ENCODE measurements around the gene TRIM3.
"Not testable (repeated sequence)": the region's sequence is repeated elsewhere in the genome, so short reads cannot be mapped to it uniquely, and the experiment has no call there.

The TRIM3 gene

GRCh38 chr11:6473451-6474412 is at the start of gene TRIM3:
TRIM3 (minus strand) TSS chr11:6473941; CDS start chr11:6465695, 8,246 bp downstream.
- DNase-seq (ENCODE audit: low spot score): peak; percentile 78

GRCh38 chr11:6523253-6523652 is 49.5 kb upstream of the TRIM3 start:
- DNase-seq (ENCODE audit: low spot score): peak; percentile 25

- DNase-seq (ENCODE audit: low spot score): not testable (repeated sequence)
Measured at GRCh38 chr11:6521946-6522345, 48.2 kb upstream of the TRIM3 start.

GRCh38 chr11:6520265-6520664 is 46.5 kb upstream of the TRIM3 start:
- no peak for DNase-seq (ENCODE audit: low spot score)

- DNase-seq (ENCODE audit: low spot score): no peak
Measured at GRCh38 chr11:6516865-6517264, 43.1 kb upstream of the TRIM3 start.

GRCh38 chr11:6505577-6506240 is 32.0 kb upstream of the TRIM3 start:
- DNase-seq (ENCODE audit: low spot score): peak; percentile 53

GRCh38 chr11:6504166-6504565 is 30.4 kb upstream of the TRIM3 start:
- DNase-seq (ENCODE audit: low spot score): no peak

GRCh38 chr11:6502382-6502781 is 28.6 kb upstream of the TRIM3 start:
- DNase-seq (ENCODE audit: low spot score): no peak

GRCh38 chr11:6498544-6498943 is 24.8 kb upstream of the TRIM3 start:
- DNase-seq (ENCODE audit: low spot score): no peak

- DNase-seq (ENCODE audit: low spot score): no peak
Measured at GRCh38 chr11:6498121-6498520, 24.4 kb upstream of the TRIM3 start.

- no peak for DNase-seq (ENCODE audit: low spot score)
Measured at GRCh38 chr11:6497069-6497839, 23.5 kb upstream of the TRIM3 start, which contains the start of gene DNHD1. DNHD1 (plus strand) TSS chr11:6497280; CDS start chr11:6498216, 936 bp downstream.

GRCh38 chr11:6489306-6489705 is 15.6 kb upstream of the TRIM3 start:
- no peak for DNase-seq (ENCODE audit: low spot score)

GRCh38 chr11:6488821-6489220 is 15.1 kb upstream of the TRIM3 start:
- DNase-seq (ENCODE audit: low spot score): no peak

GRCh38 chr11:6488342-6488741 is 14.6 kb upstream of the TRIM3 start:
- DNase-seq (ENCODE audit: low spot score): no peak

- no peak for DNase-seq (ENCODE audit: low spot score)
Measured at GRCh38 chr11:6486938-6487337, 13.2 kb upstream of the TRIM3 start.

- no peak for DNase-seq (ENCODE audit: low spot score)
Measured at GRCh38 chr11:6486256-6486655, 12.5 kb upstream of the TRIM3 start.

GRCh38 chr11:6485661-6486060 is 11.9 kb upstream of the TRIM3 start:
- no peak for DNase-seq (ENCODE audit: low spot score)

- DNase-seq (ENCODE audit: low spot score): no peak
Measured at GRCh38 chr11:6483015-6483414, 9.3 kb upstream of the TRIM3 start.

- no peak for DNase-seq (ENCODE audit: low spot score)
Measured at GRCh38 chr11:6482441-6482840, 8.7 kb upstream of the TRIM3 start.

- DNase-seq (ENCODE audit: low spot score): no peak
Measured at GRCh38 chr11:6481924-6482275, 8.2 kb upstream of the TRIM3 start.

GRCh38 chr11:6481012-6481923 is 7.5 kb upstream of the TRIM3 start, which contains the start of the genes ARFIP2 and TIMM10B:
ARFIP2 (minus strand) TSS chr11:6481331; CDS start chr11:6480421, 910 bp downstream.
TIMM10B (plus strand) TSS chr11:6481501; CDS start chr11:6481517, 16 bp downstream.
- peak; percentile 97 for DNase-seq (ENCODE audit: low spot score)

Measured in SW480 (cell line).